Endothelial cell of umbilical vein (primary cell): ENCODE measurements around the gene CTNS. TPM values are rescaled to one million over a fixed set of nuclear protein-coding genes. Genes with fewer than 3 reads are reported as not detected.
A peak's percentile ranks its signal among the peaks of the same experiment; 100 is the strongest.

Source experiments
- BruUV-seq: library from RNA; stranded (reverse); fragments of 400-500 nt; replicated peaks from 2 replicates; lab custom pipeline; 2021; lab: Mats Ljungman, UMichigan
- CTCF ChIA-PET: fragments of 300-600, 350-600 bp; sonication (Branson Sonifier 250); formaldehyde crosslinking; loops from one replicate; lab custom pipeline; 2021; ENCODE audit warnings: antibody characterized with exemption, inconsistent platforms; lab: Charles Lee
- POLR2A ChIA-PET: fragments of 300-600, 350-600 bp; sonication (Branson Sonifier 250); formaldehyde crosslinking; loops from one replicate; lab custom pipeline; 2021; ENCODE audit warnings: antibody characterized with exemption, inconsistent platforms; lab: Charles Lee
- DNase-seq: peaks from one replicate; pipeline ENCODE4 v3.0.0-alpha.2; 2011; ENCODE audit warnings: low read depth, low spot score
- FAIRE-seq: peaks from 2 replicates; lab custom pipeline; 2011; peaks lifted over from hg19 to GRCh38; lab: Jason Lieb, UNC
- H2AFZ ChIP-seq: 2 replicates; pipeline ENCODE4 v1.6.0; 2012; ENCODE audit warnings: low read depth, low read length, control low read depth, inconsistent platforms
- H3K27ac ChIP-seq: 2 replicates; pipeline ENCODE4 v1.5.1; 2011; ENCODE audit warnings: low read depth, mild to moderate bottlenecking, control low read depth, low read length, moderate library complexity; ENCODE audit not compliant: insufficient read depth
- H3K27me3 ChIP-seq, 2 experiments: 2 replicates each; pipeline versions ENCODE4 v1.6.0 to v1.6.1; 2011; ENCODE audit warnings: low read length in 2 of 2, mixed read lengths in 1 of 2; ENCODE audit not compliant: control insufficient read depth in 2 of 2, insufficient read depth in 2 of 2
- H3K36me3 ChIP-seq, 2 experiments: 2 replicates in 1 of 2; 3 replicates in 1 of 2; pipeline ENCODE4 v1.5.1; 2011; ENCODE audit warnings: low read length in 2 of 2, mild to moderate bottlenecking in 1 of 2, moderate library complexity in 1 of 2; ENCODE audit not compliant: control insufficient read depth in 2 of 2, insufficient read depth in 2 of 2; ENCODE audit errors: extremely low read depth in 1 of 2
- H3K4me1 ChIP-seq: 3 replicates; pipeline ENCODE4 v1.5.1; 2011; ENCODE audit warnings: mild to moderate bottlenecking, low read length; ENCODE audit not compliant: control insufficient read depth, insufficient read depth; ENCODE audit errors: extremely low read depth
- H3K4me2 ChIP-seq: 2 replicates; pipeline ENCODE4 v1.6.1; 2011; ENCODE audit warnings: low read length, control low read depth, mixed read lengths; ENCODE audit not compliant: insufficient read depth
- H3K4me3 ChIP-seq, 3 experiments: fragments of 200-600 bp in 1 of 3; sonication (generic), shearing (Covaris generic) in 1 of 3; replicated peaks in 1 of 3; 2 replicates each; pipeline ENCODE4 v1.5.1; 2011 to 2016; ENCODE audit warnings: control low read depth in 3 of 3, low read length in 3 of 3, mild to moderate bottlenecking in 2 of 3, inconsistent platforms in 1 of 3, low read depth in 1 of 3, moderate library complexity in 1 of 3; ENCODE audit not compliant: insufficient read depth in 1 of 3
- H3K79me2 ChIP-seq: 2 replicates; pipeline ENCODE4 v1.6.0; 2012; ENCODE audit warnings: low read length, inconsistent platforms; ENCODE audit not compliant: control insufficient read depth, insufficient read depth
- H3K9ac ChIP-seq: replicated peaks from 2 replicates; pipeline ENCODE3; 2011; ENCODE audit warnings: low read length, control low read depth; ENCODE audit not compliant: insufficient read depth; ENCODE audit errors: extremely low read depth
- H3K9me1 ChIP-seq: replicated peaks from 3 replicates; pipeline ENCODE4 v1.6.0; 2011; ENCODE audit warnings: mild to moderate bottlenecking, low read length; ENCODE audit not compliant: control insufficient read depth, insufficient read depth; ENCODE audit errors: extremely low read depth
- H3K9me3 ChIP-seq: replicated peaks from 2 replicates; pipeline ENCODE4 v1.5.1; 2012; ENCODE audit warnings: low read length, inconsistent platforms; ENCODE audit not compliant: control insufficient read depth, insufficient read depth
- H4K20me1 ChIP-seq: replicated peaks from 2 replicates; pipeline ENCODE3; 2011; ENCODE audit warnings: mild to moderate bottlenecking, low read length; ENCODE audit not compliant: control insufficient read depth, insufficient read depth; ENCODE audit errors: extremely low read depth
- FOS ChIP-seq: IDR thresholded peaks from 2 replicates; pipeline ENCODE4 v1.6.1; 2011; ENCODE audit warnings: mild to moderate bottlenecking, low read length, moderate library complexity, borderline replicate concordance; ENCODE audit not compliant: insufficient read depth
- GATA2 ChIP-seq: IDR thresholded peaks from 2 replicates; pipeline ENCODE4 v1.7.0; 2011; ENCODE audit warnings: low read depth, mild to moderate bottlenecking, moderate library complexity, mixed read lengths, low read length; ENCODE audit not compliant: insufficient read length, insufficient read depth
- JUN ChIP-seq: IDR thresholded peaks from 2 replicates; pipeline ENCODE4 v1.6.1; 2011; ENCODE audit warnings: borderline replicate concordance, low read depth; ENCODE audit not compliant: insufficient read length, insufficient read depth
- MYC ChIP-seq: IDR thresholded peaks from one replicate; pipeline ENCODE4 v1.6.1; 2011; ENCODE audit warnings: mild to moderate bottlenecking, low read depth, low read length
- POLR2A ChIP-seq: IDR thresholded peaks from 2 replicates; pipeline ENCODE4 v1.6.1; 2012; ENCODE audit warnings: low read depth, mild to moderate bottlenecking, control low read depth, low read length
- POLR2AphosphoS5 ChIP-seq: IDR thresholded peaks from 2 replicates; pipeline ENCODE4 v1.6.1; 2012; ENCODE audit warnings: low read depth, mild to moderate bottlenecking, control low read depth, low read length, moderate library complexity; ENCODE audit not compliant: insufficient read depth
- dilution Hi-C: fragments of 300-500 bp; cut with MboI; formaldehyde crosslinking; loops from one replicate; pipeline ENCODE4 v1.15.0; 2019; ENCODE audit warnings: low sequenced_read_pairs; ENCODE audit not compliant: extremely low pct_ligation_motif_present
- intact Hi-C: fragments of 100-400 bp; cut with micrococcal nuclease; formaldehyde crosslinking; loops from one replicate; pipeline ENCODE4 v1.10.0; 2022
- polyA plus RNA-seq, 4 experiments: library from polyadenylated mRNA; depleted of rRNA in 3 of 4; stranded (reverse) in 3 of 4; unstranded in 1 of 4; fragments of >200 nt; gene quantifications; 2 replicates each; pipeline versions ENCODE4 v1.2.1 to v1.2.3, GENCODE V29; 2011 to 2012; ENCODE audit warnings: missing spikeins in 1 of 4
- total RNA-seq: library from RNA; stranded (reverse); gene quantifications from 2 replicates; pipeline ENCODE4 v1.2.3, GENCODE V29; 2021

The CTNS gene
- total and polyA plus RNA-seq, 2 donors (not counting 3 experiments of a cell fraction or from before 2014, with no cell fraction given): 17.9 to 25.9 TPM

- no peak for TF ChIP-seq MYC
- no peak for TF ChIP-seq GATA2
- TF ChIP-seq FOS: no peak
- no peak for TF ChIP-seq POLR2AphosphoS5
Observed at GRCh38 chr17:3708366-3708765, 71.8 kb downstream of the CTNS start.

GRCh38 chr17:3710951-3711383 is 74.4 kb downstream of the CTNS start:
- no peaks in the 10 kb centered on the region for H4K20me1 ChIP-seq
- no peaks in the 10 kb centered on the region for H3K9me1 ChIP-seq
- ChIA-PET POLR2A (interaction anchor here (1.1 kb wide), 1 partner anchor 43 kb away, joined by 3 read pairs; no protein-coding TSS in a partner anchor), CTCF (interaction anchor here (1.0 to 1.3 kb wide), 5 partner anchors 8 to 28 kb away, joined by 3 to 6 read pairs (median 3); no protein-coding TSS in a partner anchor)
- FAIRE-seq: peak; percentile 97
- H2AFZ ChIP-seq: no peak overlapping the region
- H3K27ac ChIP-seq: peak overlapping the region; percentile 12
- peak overlapping the region; percentile 21 for H3K4me2 ChIP-seq
- H3K4me3 ChIP-seq: no peak overlapping the region
- DNase-seq: peak; percentile 64
- BruUV-seq: no TSS peak
- H3K4me1 ChIP-seq: peaks cover 9% of the 10 kb centered on the region
- no peaks in the 10 kb centered on the region for H3K27me3 ChIP-seq
- H3K36me3 ChIP-seq: peaks cover 0 to 9% of the 10 kb centered on the region in 2 experiments
- peak; percentile 22 for TF ChIP-seq POLR2AphosphoS5
- TF ChIP-seq POLR2A: no peak
- peak; percentile 52 for TF ChIP-seq JUN
- peak; percentile 67 for TF ChIP-seq FOS
- H3K9me3 ChIP-seq: no peaks in the 10 kb centered on the region
- dilution Hi-C loops: no loop called here
- no peak overlapping the region for H3K9ac ChIP-seq
- no peaks in the 10 kb centered on the region for H3K79me2 ChIP-seq
- intact Hi-C loops: no loop called here

More at GRCh38 chr17:3708366-3708765, 71.8 kb downstream of the CTNS start:
- H3K79me2 ChIP-seq: no peaks in the 10 kb centered on the region
- DNase-seq (no peak), FAIRE-seq (no peak)
- H3K9ac ChIP-seq: no peak overlapping the region
- ChIA-PET POLR2A (no interaction called here), CTCF (interaction anchor here (0.7 to 1.1 kb wide), 2 partner anchors 26 to 114 kb away, joined by 3 to 4 read pairs; no protein-coding TSS in a partner anchor)
- H3K9me1 ChIP-seq: no peaks in the 10 kb centered on the region
- H3K4me2 ChIP-seq: no peak overlapping the region
- no TSS peak for BruUV-seq
- no peak overlapping the region for H3K27ac ChIP-seq
- no peaks in the 10 kb centered on the region for H3K27me3 ChIP-seq
- peaks cover 0 to 3% of the 10 kb centered on the region in 2 experiments for H3K36me3 ChIP-seq
- H3K4me1 ChIP-seq: peaks cover 9% of the 10 kb centered on the region
- no peaks in the 10 kb centered on the region for H3K9me3 ChIP-seq
- no peak overlapping the region for H3K4me3 ChIP-seq
- H2AFZ ChIP-seq: no peak overlapping the region
- dilution Hi-C loops (no loop called here), intact Hi-C loops (no loop called here)
- no peaks in the 10 kb centered on the region for H4K20me1 ChIP-seq

Other genes starting within 250 kb of the CTNS start
- not detected in 2 replicates for gene OR1E1, start 238.3 kb upstream of the CTNS start, total RNA-seq
- gene OR1E1, start 238.3 kb upstream of the CTNS start, polyA plus RNA-seq: 0.06 TPM in 1 of 2 replicates, not detected in the other
- gene OR3A3, start 225.4 kb upstream of the CTNS start, total RNA-seq: not detected in 2 replicates
- gene OR3A3, start 225.4 kb upstream of the CTNS start, polyA plus RNA-seq: not detected in 2 replicates
- gene OR1E2, start 202.9 kb upstream of the CTNS start, total RNA-seq: not detected in 2 replicates
- not detected in 2 replicates for gene OR1E2, start 202.9 kb upstream of the CTNS start, polyA plus RNA-seq
- not detected in 2 replicates for gene SPATA22, start 164.9 kb upstream of the CTNS start, total RNA-seq
- 0.29 and 4.3 TPM in 2 replicates for gene SPATA22, start 164.9 kb upstream of the CTNS start, polyA plus RNA-seq
- gene ASPA, start 160.8 kb upstream of the CTNS start, total RNA-seq: not detected in 2 replicates
- 0.01 TPM in 1 of 2 replicates, not detected in the other for gene ASPA, start 160.8 kb upstream of the CTNS start, polyA plus RNA-seq
- not detected in 2 replicates for gene TRPV3, start 78.9 kb upstream of the CTNS start, total RNA-seq
- gene TRPV3, start 78.9 kb upstream of the CTNS start, polyA plus RNA-seq: 0.01 TPM in 1 of 2 replicates, not detected in the other
- gene TRPV1, start 27.3 kb upstream of the CTNS start, total RNA-seq: 1.4 and 2.5 TPM in 2 replicates
- gene TRPV1, start 27.3 kb upstream of the CTNS start, polyA plus RNA-seq: 1.4 and 1.8 TPM in 2 replicates
- gene SHPK, start 510 bp upstream of the CTNS start, total RNA-seq: 15.9 and 17.8 TPM in 2 replicates
- gene SHPK, start 510 bp upstream of the CTNS start, polyA plus RNA-seq: 14.7 and 15.4 TPM in 2 replicates
- gene TAX1BP3, start 31.8 kb downstream of the CTNS start, total RNA-seq: 247 and 254 TPM in 2 replicates
- 315 and 359 TPM in 2 replicates for gene TAX1BP3, start 31.8 kb downstream of the CTNS start, polyA plus RNA-seq
- gene EMC6, start 32.1 kb downstream of the CTNS start, total RNA-seq: 54.0 and 62.2 TPM in 2 replicates
- gene EMC6, start 32.1 kb downstream of the CTNS start, polyA plus RNA-seq: 105 and 148 TPM in 2 replicates
- gene P2RX5, start 59.4 kb downstream of the CTNS start, total RNA-seq: 0.22 and 0.37 TPM in 2 replicates
- 0.10 and 0.19 TPM in 2 replicates for gene P2RX5, start 59.4 kb downstream of the CTNS start, polyA plus RNA-seq
- 11.8 and 13.2 TPM in 2 replicates for gene HASPIN, start 87.1 kb downstream of the CTNS start, total RNA-seq
- gene HASPIN, start 87.1 kb downstream of the CTNS start, polyA plus RNA-seq: 2.7 TPM in 2 replicates
- 29.6 and 32.6 TPM in 2 replicates for gene ITGAE, start 164.4 kb downstream of the CTNS start, total RNA-seq
- 46.3 and 71.6 TPM in 2 replicates for gene ITGAE, start 164.4 kb downstream of the CTNS start, polyA plus RNA-seq
- 51.1 and 52.2 TPM in 2 replicates for gene NCBP3, start 209.5 kb downstream of the CTNS start, total RNA-seq
- 13.7 and 18.2 TPM in 2 replicates for gene NCBP3, start 209.5 kb downstream of the CTNS start, polyA plus RNA-seq